Neuron (in vitro differentiated cells): Measurements from ENCODE around the gene CBFB.

Experiments used
- H2AFZ ChIP-seq: one replicate; pipeline ENCODE4 v1.6.1; 2013; ENCODE audit warnings: low read depth, mild to moderate bottlenecking, inconsistent platforms, low read length, moderate library complexity
- H3K27me3 ChIP-seq: one replicate; pipeline ENCODE4 v1.6.1; 2013; ENCODE audit warnings: low read length; ENCODE audit not compliant: insufficient read depth
- H3K36me3 ChIP-seq: one replicate; pipeline ENCODE4 v1.6.1; 2013; ENCODE audit warnings: low read length; ENCODE audit not compliant: insufficient read depth
- H3K4me1 ChIP-seq: one replicate; pipeline ENCODE4 v1.6.1; 2013; ENCODE audit warnings: low read length; ENCODE audit not compliant: insufficient read depth
- H3K4me3 ChIP-seq: 2 replicates; pipeline ENCODE4 v1.5.1; 2013; ENCODE audit warnings: mild to moderate bottlenecking, low read length, moderate library complexity
- H3K9me3 ChIP-seq: one replicate; pipeline ENCODE4 v1.6.1; 2013; ENCODE audit warnings: low read length

The CBFB gene

GRCh38 chr16:67075331-67075730 lies 46.4 kb downstream of the CBFB start:
- Histone ChIP-seq H3K4me1 (no peaks in the 10 kb centered on the region), H3K9me3 (no peaks in the 10 kb centered on the region), H2AFZ (no peak overlapping the region), H3K4me3 (no peak overlapping the region), H3K27me3 (no peaks in the 10 kb centered on the region), H3K36me3 (peaks cover 44% of the 10 kb centered on the region)

- H3K4me1 ChIP-seq, result no peaks in the 10 kb centered on the region
- H3K36me3 ChIP-seq, result peaks cover 34% of the 10 kb centered on the region
- H3K4me3 ChIP-seq, result no peak overlapping the region
- H3K9me3 ChIP-seq, result no peaks in the 10 kb centered on the region
- H2AFZ ChIP-seq, result no peak overlapping the region
- H3K27me3 ChIP-seq, result no peaks in the 10 kb centered on the region
These were observed 48.9 kb downstream of the CBFB start for GRCh38 chr16:67077871-67078270.

- Histone ChIP-seq H3K4me3 (no peak overlapping the region), H3K4me1 (no peaks in the 10 kb centered on the region), H3K36me3 (peaks cover 23% of the 10 kb centered on the region), H3K9me3 (no peaks in the 10 kb centered on the region), H2AFZ (no peak overlapping the region), H3K27me3 (no peaks in the 10 kb centered on the region)
These were observed 53.2 kb downstream of the CBFB start for GRCh38 chr16:67082100-67082499.

GRCh38 chr16:67082891-67083290 lies 53.9 kb downstream of the CBFB start:
- no peaks in the 10 kb centered on the region for H3K27me3 ChIP-seq
- peaks cover 24% of the 10 kb centered on the region for H3K36me3 ChIP-seq
- no peaks in the 10 kb centered on the region for H3K4me1 ChIP-seq
- H2AFZ ChIP-seq, result no peak overlapping the region
- H3K9me3 ChIP-seq, result no peaks in the 10 kb centered on the region
- H3K4me3 ChIP-seq, result no peak overlapping the region

DNA sequence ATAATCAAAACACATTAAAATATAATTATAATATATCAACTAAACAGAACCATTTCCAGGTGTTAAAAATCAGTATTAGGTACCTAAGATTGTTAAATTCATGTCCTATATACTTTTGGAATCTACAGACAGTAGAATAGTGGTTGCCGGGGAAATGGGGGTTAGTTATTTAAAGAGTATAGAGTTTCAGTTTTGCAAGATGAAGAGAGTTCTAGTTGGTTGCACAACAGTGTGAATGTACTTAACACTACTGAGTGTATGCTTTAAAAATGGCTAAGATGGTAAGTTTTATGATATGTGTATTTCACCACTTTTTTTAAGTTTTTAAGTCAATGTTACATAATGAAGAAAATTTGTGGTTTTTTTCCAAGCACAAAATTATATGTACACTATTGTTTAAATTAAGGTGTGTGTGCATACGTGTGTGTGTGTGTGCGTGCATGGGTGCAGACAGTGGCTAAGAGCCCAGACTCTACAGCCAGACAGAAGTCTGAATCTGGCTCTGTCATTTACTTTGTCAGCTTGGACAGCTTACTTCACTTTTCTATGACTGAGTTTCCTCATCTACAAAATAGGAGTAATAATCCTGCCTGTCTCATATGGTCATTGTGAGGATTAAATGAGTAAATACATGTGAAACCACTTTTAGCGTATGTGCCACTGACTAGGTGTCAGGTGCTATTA lies 55.5 kb downstream of the CBFB start:
- no peaks in the 10 kb centered on the region for H3K9me3 ChIP-seq
- H3K27me3 ChIP-seq, result no peaks in the 10 kb centered on the region
- no peak overlapping the region for H2AFZ ChIP-seq
- H3K4me1 ChIP-seq, result no peaks in the 10 kb centered on the region
- no peak overlapping the region for H3K4me3 ChIP-seq
- H3K36me3 ChIP-seq, result peaks cover 27% of the 10 kb centered on the region

DNA sequence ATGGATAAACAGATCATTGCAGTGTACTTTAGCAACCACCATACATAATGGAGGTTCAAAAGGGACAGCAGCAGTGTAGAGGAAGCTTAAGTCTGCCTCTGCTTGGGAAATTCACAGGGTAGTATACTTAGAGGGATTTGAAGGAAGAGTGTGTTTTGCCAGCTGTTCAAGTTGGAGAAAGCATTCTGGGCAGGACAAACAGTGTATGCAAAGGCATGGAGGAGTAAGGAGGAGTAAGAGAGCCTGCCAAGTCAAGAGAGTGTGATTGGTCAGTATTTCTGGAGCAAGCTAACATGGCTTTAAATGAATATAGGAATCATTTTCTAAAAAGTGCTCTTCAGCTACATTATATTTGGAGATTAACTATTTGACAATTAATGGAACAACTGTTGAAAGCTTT lies 57.9 kb downstream of the CBFB start:
- Histone ChIP-seq H3K9me3 (no peaks in the 10 kb centered on the region), H3K4me1 (no peaks in the 10 kb centered on the region), H2AFZ (no peak overlapping the region), H3K27me3 (no peaks in the 10 kb centered on the region), H3K4me3 (no peak overlapping the region), H3K36me3 (peaks cover 24% of the 10 kb centered on the region)

DNA sequence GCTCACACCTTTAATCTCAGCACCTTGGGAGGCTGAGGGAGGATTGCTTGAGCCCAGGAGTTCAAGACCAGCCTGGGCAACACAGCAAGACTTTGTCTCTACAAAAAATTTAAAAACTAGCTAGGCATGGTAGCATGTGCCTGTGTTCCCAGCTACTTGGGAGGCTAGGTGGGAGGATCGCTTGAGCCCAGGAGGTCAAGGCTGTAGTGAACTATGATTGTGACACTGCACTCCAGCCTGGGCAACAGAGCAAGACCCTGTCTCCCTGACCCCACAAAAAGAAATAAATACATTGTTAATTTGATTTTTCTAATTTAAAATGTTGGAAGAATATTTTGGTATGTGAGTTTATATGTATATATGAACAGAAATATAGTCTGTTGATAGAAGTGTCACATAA lies 58.3 kb downstream of the CBFB start:
- Histone ChIP-seq H3K4me1 (no peaks in the 10 kb centered on the region), H2AFZ (no peak overlapping the region), H3K9me3 (no peaks in the 10 kb centered on the region), H3K36me3 (peaks cover 26% of the 10 kb centered on the region), H3K4me3 (no peak overlapping the region), H3K27me3 (no peaks in the 10 kb centered on the region)

- Histone ChIP-seq H3K4me3 (no peak overlapping the region), H2AFZ (no peak overlapping the region), H3K27me3 (no peaks in the 10 kb centered on the region), H3K36me3 (peaks cover 27% of the 10 kb centered on the region), H3K9me3 (no peaks in the 10 kb centered on the region), H3K4me1 (no peaks in the 10 kb centered on the region)
These were observed 58.9 kb downstream of the CBFB start for GRCh38 chr16:67087803-67088202.

DNA sequence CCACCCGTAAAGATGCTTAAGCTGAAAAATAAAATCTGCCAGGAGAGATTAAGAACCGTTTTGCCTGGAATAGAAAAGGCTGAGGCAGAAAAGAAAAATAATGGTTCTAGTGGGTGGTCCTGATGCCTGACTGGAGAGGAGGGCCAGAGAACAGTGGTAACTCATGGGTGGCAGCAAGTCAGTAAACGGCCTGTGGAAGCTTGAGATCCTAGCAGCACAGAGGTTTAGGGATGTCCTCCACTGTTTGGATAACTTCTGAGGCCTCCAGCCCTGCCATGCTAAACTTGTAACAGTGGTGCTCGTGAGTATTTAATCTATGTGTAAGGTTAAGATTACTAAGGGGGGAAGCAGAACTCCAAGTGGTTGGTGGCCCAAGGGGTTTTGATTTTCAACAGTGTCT lies 59.6 kb downstream of the CBFB start:
- no peaks in the 10 kb centered on the region for H3K27me3 ChIP-seq
- H3K9me3 ChIP-seq, result no peaks in the 10 kb centered on the region
- peaks cover 27% of the 10 kb centered on the region for H3K36me3 ChIP-seq
- no peak overlapping the region for H3K4me3 ChIP-seq
- H2AFZ ChIP-seq, result no peak overlapping the region
- H3K4me1 ChIP-seq, result no peaks in the 10 kb centered on the region

DNA sequence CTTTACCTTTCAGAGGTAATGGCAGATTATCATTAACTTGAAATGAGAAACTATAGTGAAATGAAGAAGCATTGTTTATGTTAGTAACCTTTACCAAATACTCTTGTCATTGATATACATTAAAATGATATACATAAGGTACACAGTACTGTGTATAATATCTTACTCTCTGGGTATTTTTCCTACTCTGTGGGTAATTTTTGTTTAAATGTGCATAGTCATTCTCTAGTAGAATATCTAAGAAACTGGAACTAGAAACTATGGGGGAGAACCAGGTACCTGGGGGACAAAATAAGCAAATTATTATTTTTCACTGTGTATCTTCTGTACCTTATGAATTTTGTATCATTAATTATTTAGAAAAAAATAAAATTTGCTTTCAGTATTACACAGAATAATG lies 60.2 kb downstream of the CBFB start:
- Histone ChIP-seq H3K9me3 (no peaks in the 10 kb centered on the region), H3K36me3 (peaks cover 25% of the 10 kb centered on the region), H3K27me3 (no peaks in the 10 kb centered on the region), H2AFZ (no peak overlapping the region), H3K4me1 (no peaks in the 10 kb centered on the region), H3K4me3 (no peak overlapping the region)

- H3K4me3 ChIP-seq, result no peak overlapping the region
- H3K9me3 ChIP-seq, result no peaks in the 10 kb centered on the region
- H3K4me1 ChIP-seq, result no peaks in the 10 kb centered on the region
- H2AFZ ChIP-seq, result no peak overlapping the region
- H3K36me3 ChIP-seq, result peaks cover 22% of the 10 kb centered on the region
- H3K27me3 ChIP-seq, result no peaks in the 10 kb centered on the region
These were observed 63.1 kb downstream of the CBFB start for GRCh38 chr16:67091906-67092566.

DNA sequence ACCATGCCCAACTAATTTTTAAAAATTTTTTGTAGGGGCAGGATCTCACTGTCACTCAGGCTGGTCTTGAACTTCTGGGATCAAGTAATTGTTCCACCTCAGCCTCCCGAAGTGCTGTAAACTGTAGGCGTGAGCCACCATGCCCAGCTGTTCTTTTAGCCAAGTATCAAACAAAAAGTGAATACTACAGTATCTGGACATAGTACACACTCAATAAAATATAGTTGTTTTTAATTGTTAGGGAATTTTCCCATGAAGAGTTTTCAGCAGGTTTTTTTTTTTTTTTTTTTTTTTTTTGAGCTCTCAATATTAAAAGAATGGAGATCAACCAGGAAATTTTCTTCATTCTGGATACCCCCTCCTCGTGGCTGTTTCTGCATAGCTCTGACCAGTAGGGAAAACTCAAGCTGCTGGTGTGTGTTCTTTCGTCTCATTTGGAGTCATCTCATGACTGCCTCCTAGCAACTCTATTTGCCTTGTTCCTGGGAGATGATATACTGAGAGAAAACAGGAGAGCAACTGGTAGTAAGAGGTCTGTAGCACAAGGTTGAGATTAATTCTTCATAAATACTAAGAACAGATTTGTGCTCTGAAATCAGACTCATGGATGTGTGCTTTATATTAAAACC lies 64.3 kb downstream of the CBFB start:
- no peaks in the 10 kb centered on the region for H3K27me3 ChIP-seq
- no peak overlapping the region for H2AFZ ChIP-seq
- no peaks in the 10 kb centered on the region for H3K9me3 ChIP-seq
- H3K4me3 ChIP-seq, result no peak overlapping the region
- H3K36me3 ChIP-seq, result peaks cover 16% of the 10 kb centered on the region
- H3K4me1 ChIP-seq, result no peaks in the 10 kb centered on the region

GRCh38 chr16:67098599-67098998 lies 69.7 kb downstream of the CBFB start:
- H3K4me1 ChIP-seq, result no peaks in the 10 kb centered on the region
- no peak overlapping the region for H2AFZ ChIP-seq
- H3K4me3 ChIP-seq, result no peak overlapping the region
- H3K9me3 ChIP-seq, result no peaks in the 10 kb centered on the region
- peaks cover 15% of the 10 kb centered on the region for H3K36me3 ChIP-seq
- no peaks in the 10 kb centered on the region for H3K27me3 ChIP-seq
